KOPT-K1 (cell line): ENCODE results near the gene NPW.

Experiments used
- H3K27ac ChIP-seq: fragments of 200-600 bp; sonication (generic); 2 replicates; pipeline ENCODE4 v1.5.1; 2016; ENCODE audit warnings: antibody characterized with exemption, mild to moderate bottlenecking, low read depth, low read length; ENCODE audit not compliant: poor library complexity, severe bottlenecking
- H3K36me3 ChIP-seq: fragments of 200-600 bp; sonication (generic); 2 replicates; pipeline ENCODE4 v1.5.1; 2017; ENCODE audit warnings: antibody characterized with exemption, mild to moderate bottlenecking, low read length, moderate library complexity; ENCODE audit not compliant: insufficient read depth
- H3K9me3 ChIP-seq: fragments of 200-600 bp; sonication (generic); 2 replicates; pipeline ENCODE4 v1.5.1; 2017; ENCODE audit warnings: antibody characterized with exemption, low read length, mild to moderate bottlenecking; ENCODE audit not compliant: insufficient read depth, poor library complexity, severe bottlenecking

The NPW gene

GRCh38 chr16:1981398-1981836 lies 38.2 kb upstream of the NPW start, which contains the start of gene NOXO1:
TSS of gene NOXO1 (minus strand) at chr16:1981469. CDS start at chr16:1981179, 290 bp downstream.
- no peak within 1 kb of the TSS for H3K27ac ChIP-seq
- H3K9me3 ChIP-seq, result no peaks in the 10 kb centered on the region
- peaks cover 40% of the 10 kb centered on the region for H3K36me3 ChIP-seq

GRCh38 chr16:1982013-1982433 lies 37.6 kb upstream of the NPW start:
- no peaks in the 10 kb centered on the region for H3K9me3 ChIP-seq
- peaks cover 38% of the 10 kb centered on the region for H3K36me3 ChIP-seq
- H3K27ac ChIP-seq, result no peak overlapping the region

- no peaks in the 10 kb centered on the region for H3K9me3 ChIP-seq
- H3K36me3 ChIP-seq, result peaks cover 28% of the 10 kb centered on the region; the same call in 1 of the 2 replicates
- H3K27ac ChIP-seq, result peak overlapping the region; percentile 64
These were observed 36.5 kb upstream of the NPW start for GRCh38 chr16:1982991-1983543.

DNA sequence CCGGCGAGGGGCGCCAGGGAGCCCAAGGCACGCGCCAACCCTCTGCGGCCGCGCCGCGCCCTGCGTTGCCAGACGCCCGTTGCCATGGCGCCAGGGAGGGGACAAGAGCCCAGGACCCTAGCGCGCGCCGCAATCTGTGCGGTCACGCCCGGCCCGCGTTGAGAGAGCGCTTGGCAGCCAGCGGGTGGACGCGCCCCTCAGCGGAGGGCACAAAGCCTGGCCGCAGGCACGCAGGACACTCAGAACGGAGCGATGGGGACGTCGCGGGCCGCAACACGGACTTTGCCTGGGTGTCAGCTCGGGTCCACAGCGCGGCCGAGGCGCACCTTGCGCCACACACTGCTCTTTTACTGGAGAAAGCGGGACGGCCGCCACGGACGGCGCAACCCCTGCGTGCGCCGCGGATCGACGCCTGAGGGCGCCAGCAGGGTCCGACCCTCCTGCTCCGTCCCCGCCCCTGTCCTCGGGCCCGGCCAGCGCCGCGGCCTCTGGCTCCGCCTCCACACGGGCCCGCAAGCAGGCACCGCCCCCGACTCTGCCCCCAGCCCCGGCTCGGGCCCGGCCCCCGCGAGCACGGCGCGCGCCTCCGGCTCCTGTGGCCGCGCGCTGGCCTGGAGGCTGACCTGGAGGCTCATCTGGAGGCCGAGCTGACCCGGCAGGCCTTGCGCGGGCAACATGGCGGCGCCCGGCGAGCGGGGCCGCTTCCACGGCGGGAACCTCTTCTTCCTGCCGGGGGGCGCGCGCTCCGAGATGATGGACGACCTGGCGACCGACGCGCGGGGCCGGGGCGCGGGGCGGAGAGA lies 35.8 kb upstream of the NPW start, which contains the start of gene GFER:
GFER (plus strand) TSS at position 650 of the 803 bp plus-strand sequence; CDS start at position 676, 26 bp downstream.
- Histone ChIP-seq H3K27ac (peak within 1 kb of the TSS; percentile 64), H3K9me3 (no peaks in the 10 kb centered on the region), H3K36me3 (peaks cover 21% of the 10 kb centered on the region; the same call in 1 of the 2 replicates)

DNA sequence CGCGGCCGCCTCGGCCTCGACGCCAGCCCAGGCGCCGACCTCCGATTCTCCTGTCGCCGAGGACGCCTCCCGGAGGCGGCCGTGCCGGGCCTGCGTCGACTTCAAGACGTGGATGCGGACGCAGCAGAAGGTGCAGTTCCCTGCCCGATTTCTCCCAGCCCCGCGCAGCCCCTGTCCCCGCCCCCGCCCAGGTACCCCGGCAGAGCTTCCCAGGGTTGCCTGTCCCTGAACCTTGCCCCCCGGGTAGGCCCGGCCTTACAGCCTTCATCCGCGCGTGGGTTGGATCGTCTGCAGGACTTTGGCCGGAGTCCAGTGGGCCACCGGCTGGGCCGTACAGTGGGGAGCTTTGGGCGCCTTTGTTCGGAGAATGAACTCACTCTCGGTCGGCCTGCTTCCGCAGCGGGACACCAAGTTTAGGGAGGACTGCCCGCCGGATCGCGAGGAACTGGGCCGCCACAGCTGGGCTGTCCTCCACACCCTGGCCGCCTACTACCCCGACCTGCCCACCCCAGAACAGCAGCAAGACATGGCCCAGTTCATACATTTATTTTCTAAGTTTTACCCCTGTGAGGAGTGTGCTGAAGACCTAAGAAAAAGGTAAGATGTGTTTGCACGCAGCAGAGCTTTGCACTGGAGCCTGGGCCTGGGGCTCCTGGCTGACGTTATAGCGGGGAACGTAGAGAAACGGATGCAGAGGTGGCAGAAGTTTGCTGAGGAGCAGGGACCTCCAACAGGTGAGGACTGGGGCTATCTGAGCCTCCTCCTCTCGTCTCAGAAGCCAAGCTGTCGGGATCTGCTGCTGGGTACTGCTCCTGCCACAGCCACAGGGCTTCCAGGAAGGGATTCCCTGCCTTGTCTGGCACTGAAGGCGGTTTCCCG lies 35.0 kb upstream of the NPW start:
- H3K9me3 ChIP-seq, result no peaks in the 10 kb centered on the region
- H3K36me3 ChIP-seq, result peaks cover 17% of the 10 kb centered on the region; the same call in 1 of the 2 replicates
- H3K27ac ChIP-seq, result peak overlapping the region; percentile 64

GRCh38 chr16:1985466-1986150 lies 34.0 kb upstream of the NPW start:
- peak overlapping the region; percentile 64 for H3K27ac ChIP-seq
- H3K36me3 ChIP-seq, result peaks cover 15% of the 10 kb centered on the region; the same call in 1 of the 2 replicates
- H3K9me3 ChIP-seq, result no peaks in the 10 kb centered on the region

- Histone ChIP-seq H3K27ac (no peak overlapping the region), H3K9me3 (no peaks in the 10 kb centered on the region), H3K36me3 (peaks cover 15% of the 10 kb centered on the region; the same call in 1 of the 2 replicates)
These were observed 32.4 kb upstream of the NPW start for GRCh38 chr16:1987198-1987597.

GRCh38 chr16:1989209-1990100 lies 30.1 kb upstream of the NPW start, which contains the start of gene SYNGR3:
TSS of gene SYNGR3 (plus strand) at chr16:1989970. CDS start at chr16:1990103, 133 bp downstream.
- Histone ChIP-seq H3K27ac (no peak within 1 kb of the TSS), H3K36me3 (peaks cover 15% of the 10 kb centered on the region; the same call in 1 of the 2 replicates)

GRCh38 chr16:1990101-1990350 lies 29.6 kb upstream of the NPW start:
- Histone ChIP-seq H3K36me3 (peaks cover 15% of the 10 kb centered on the region; the same call in 1 of the 2 replicates), H3K27ac (no peak overlapping the region), H3K9me3 (no peaks in the 10 kb centered on the region)

More at GRCh38 chr16:1989209-1990100, 30.1 kb upstream of the NPW start, which contains the start of gene SYNGR3:
- no peaks in the 10 kb centered on the region for H3K9me3 ChIP-seq

DNA sequence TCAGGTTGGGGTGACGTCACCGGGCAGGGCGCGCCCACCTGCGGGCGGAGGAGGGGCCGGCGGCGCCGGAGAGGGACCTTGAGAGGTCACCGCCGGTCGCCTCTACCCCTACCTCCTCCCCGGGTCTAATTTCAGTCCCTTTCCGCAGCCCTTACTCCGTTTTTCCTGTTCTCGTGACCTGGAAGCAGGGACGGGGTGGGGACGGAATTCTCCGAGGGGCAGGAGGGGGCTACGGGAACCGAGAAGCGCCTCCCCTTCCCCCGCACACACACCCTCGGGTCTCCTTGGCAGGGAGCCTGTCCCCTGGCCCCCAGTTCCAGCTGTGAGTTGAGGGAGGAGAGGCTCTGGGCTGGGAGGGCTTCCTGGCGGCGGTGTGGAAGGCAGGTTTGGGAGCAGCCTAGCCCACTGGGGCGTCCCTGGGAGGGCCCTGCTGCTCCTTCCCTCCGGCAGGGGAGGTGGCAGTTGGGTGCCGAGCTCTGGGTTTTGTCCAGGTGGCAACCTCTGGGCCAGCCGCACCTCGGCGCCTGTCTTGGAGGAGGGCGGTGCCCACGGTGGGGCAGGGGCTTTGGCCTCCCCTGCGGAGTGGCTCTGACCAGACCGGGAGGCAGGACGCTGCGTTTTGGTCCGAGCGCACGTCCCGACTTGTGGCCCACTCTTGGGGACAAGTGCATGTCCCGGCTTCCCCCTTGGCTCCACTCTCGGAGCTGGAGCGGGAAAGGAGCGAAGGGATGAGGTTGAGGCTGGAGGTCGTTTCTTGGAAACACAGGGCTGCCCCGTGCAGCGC lies 29.0 kb upstream of the NPW start:
- no peaks in the 10 kb centered on the region for H3K9me3 ChIP-seq
- H3K36me3 ChIP-seq, result peaks cover 18% of the 10 kb centered on the region; the same call in 1 of the 2 replicates
- no peak overlapping the region for H3K27ac ChIP-seq

GRCh38 chr16:1991135-1991551 lies 28.4 kb upstream of the NPW start:
- peaks cover 16% of the 10 kb centered on the region; the same call in 1 of the 2 replicates for H3K36me3 ChIP-seq
- H3K27ac ChIP-seq, result no peak overlapping the region
- H3K9me3 ChIP-seq, result no peaks in the 10 kb centered on the region

DNA sequence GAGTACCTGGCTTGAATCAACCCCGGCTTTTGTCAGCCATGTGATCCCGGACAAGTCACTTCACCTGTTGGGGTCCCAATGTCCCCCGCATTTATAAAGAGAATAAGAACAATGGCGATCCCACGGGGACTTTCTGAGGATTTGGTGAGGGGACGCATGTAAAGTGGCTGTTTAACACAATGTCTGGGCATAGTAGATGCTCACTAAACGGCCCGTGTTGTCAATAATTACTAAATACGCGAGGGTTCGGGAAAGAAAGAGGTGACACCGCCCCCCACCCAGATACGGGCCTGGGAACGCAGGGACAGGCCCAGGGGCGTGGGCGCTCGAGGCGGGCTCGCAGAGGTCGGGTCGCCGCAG lies 28.0 kb upstream of the NPW start:
- Histone ChIP-seq H3K9me3 (no peaks in the 10 kb centered on the region), H3K27ac (no peak overlapping the region), H3K36me3 (peaks cover 11% of the 10 kb centered on the region; the same call in 1 of the 2 replicates)
